ENCODE measurements around the gene RAPGEF5. TPM values are rescaled to one million over a fixed set of nuclear protein-coding genes. Genes with fewer than 3 reads are reported as not detected.

Gene RAPGEF5
- total and polyA plus RNA-seq, 2 donors (not counting 3 experiments of a cell fraction or from before 2014, with no cell fraction given): 10.0 to 43.2 TPM

DNA sequence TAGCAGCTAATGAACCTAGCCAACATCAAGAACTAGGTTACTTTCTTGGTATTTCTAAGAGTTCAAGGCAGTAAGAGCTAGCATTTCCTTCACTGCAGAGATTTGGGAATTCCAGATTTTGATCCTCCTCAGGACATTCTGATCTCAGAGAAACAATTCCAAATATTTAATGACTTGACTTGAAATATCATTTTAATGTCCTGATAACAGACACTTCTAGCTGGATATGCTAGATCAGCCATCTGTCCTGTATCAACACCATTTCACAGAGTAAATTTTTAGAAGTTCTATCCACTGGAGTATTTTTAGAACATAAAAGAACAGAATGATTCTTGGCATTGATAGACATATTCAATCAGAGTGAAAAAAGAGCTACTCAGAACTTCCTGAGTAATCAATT, 151.3 kb downstream of the RAPGEF5 start:
- DNase-seq (ENCODE audit: low read depth, low spot score) (no peak), FAIRE-seq (no peak)
- intact Hi-C loops (cut with micrococcal nuclease): no loop called here
- Histone ChIP-seq H3K36me3 (ENCODE audit: control insufficient read depth in 2 of 2, extremely low read depth in 1 of 2, insufficient read depth in 2 of 2, low read length in 2 of 2) (peaks cover 3 to 14% of the 10 kb centered on the region in 2 experiments), H3K4me2 (ENCODE audit: insufficient read depth, low read length) (no peak overlapping the region), H3K4me3 (replicated peaks in 1 of 3; ENCODE audit: insufficient read depth in 1 of 3, low read depth in 1 of 3, low read length in 3 of 3) (no peak overlapping the region), H3K27ac (ENCODE audit: insufficient read depth, low read depth, low read length) (no peak overlapping the region), H3K9me1 (replicated peaks; ENCODE audit: control insufficient read depth, extremely low read depth, insufficient read depth, low read length) (no peaks in the 10 kb centered on the region), H3K9ac (replicated peaks; ENCODE audit: extremely low read depth, insufficient read depth, low read length) (no peak overlapping the region), H3K9me3 (replicated peaks; ENCODE audit: control insufficient read depth, insufficient read depth, low read length) (no peaks in the 10 kb centered on the region), H3K4me1 (ENCODE audit: control insufficient read depth, extremely low read depth, insufficient read depth, low read length) (peaks cover 6% of the 10 kb centered on the region), H3K27me3 (ENCODE audit: control insufficient read depth in 2 of 2, insufficient read depth in 2 of 2, low read length in 2 of 2) (no peaks in the 10 kb centered on the region), H4K20me1 (replicated peaks; ENCODE audit: control insufficient read depth, extremely low read depth, insufficient read depth, low read length) (no peaks in the 10 kb centered on the region), H3K79me2 (ENCODE audit: control insufficient read depth, insufficient read depth, low read length) (peaks cover 6% of the 10 kb centered on the region), H2AFZ (ENCODE audit: low read depth, low read length) (no peak overlapping the region)
- dilution Hi-C loops (cut with MboI; ENCODE audit: extremely low pct_ligation_motif_present, low sequenced_read_pairs): no loop called here
- ChIA-PET CTCF (interaction anchor here (0.6 to 1.7 kb wide), 10 partner anchors 10 to 880 kb away, joined by 3 to 9 read pairs (median 4); no protein-coding TSS in a partner anchor), POLR2A (no interaction called here)
- TF ChIP-seq GATA2 (IDR thresholded peaks at IDR 0.05; ENCODE audit: insufficient read depth, insufficient read length, low read depth, low read length) (no peak), JUN (IDR thresholded peaks at IDR 0.05; ENCODE audit: borderline replicate concordance, insufficient read depth, insufficient read length, low read depth) (no peak), EZH2 (IDR thresholded peaks at IDR 0.05; ENCODE audit: borderline replicate concordance, low read depth, low read length, severe bottlenecking) (no peak), POLR2AphosphoS5 (IDR thresholded peaks at IDR 0.05; ENCODE audit: insufficient read depth, low read depth, low read length) (no peak)
- TF ChIP-seq, protein P1, sequence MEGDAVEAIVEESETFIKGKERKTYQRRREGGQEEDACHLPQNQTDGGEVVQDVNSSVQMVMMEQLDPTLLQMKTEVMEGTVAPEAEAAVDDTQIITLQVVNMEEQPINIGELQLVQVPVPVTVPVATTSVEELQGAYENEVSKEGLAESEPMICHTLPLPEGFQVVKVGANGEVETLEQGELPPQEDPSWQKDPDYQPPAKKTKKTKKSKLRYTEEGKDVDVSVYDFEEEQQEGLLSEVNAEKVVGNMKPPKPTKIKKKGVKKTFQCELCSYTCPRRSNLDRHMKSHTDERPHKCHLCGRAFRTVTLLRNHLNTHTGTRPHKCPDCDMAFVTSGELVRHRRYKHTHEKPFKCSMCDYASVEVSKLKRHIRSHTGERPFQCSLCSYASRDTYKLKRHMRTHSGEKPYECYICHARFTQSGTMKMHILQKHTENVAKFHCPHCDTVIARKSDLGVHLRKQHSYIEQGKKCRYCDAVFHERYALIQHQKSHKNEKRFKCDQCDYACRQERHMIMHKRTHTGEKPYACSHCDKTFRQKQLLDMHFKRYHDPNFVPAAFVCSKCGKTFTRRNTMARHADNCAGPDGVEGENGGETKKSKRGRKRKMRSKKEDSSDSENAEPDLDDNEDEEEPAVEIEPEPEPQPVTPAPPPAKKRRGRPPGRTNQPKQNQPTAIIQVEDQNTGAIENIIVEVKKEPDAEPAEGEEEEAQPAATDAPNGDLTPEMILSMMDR (IDR thresholded peaks at IDR 0.05; ENCODE audit: extremely low read depth in 1 of 2, insufficient read depth in 1 of 2, low read depth in 1 of 2, low read length in 2 of 2): no peak
- BruUV-seq (replicated peaks): no TSS peak

DNA sequence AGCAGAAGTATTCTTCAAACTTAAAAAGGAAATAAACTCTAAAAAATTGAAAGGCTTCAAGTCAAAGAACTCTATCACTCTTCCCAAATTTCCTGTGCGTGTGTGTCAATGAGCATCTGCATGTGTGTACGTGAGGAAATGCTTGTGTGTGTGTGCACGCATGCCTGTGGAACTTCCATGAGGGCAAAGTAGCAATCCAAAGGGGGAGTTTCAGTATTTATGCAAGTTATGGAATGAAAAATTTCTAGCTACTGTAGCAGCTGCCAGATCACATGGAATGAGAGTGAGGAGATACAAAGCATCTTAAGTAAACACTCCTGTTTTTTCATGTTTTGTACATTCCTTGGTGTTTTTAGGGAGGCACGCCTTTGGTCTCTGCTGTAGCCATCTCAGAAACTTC, 152.6 kb downstream of the RAPGEF5 start:
- BruUV-seq (replicated peaks): no TSS peak
- dilution Hi-C loops (cut with MboI; ENCODE audit: extremely low pct_ligation_motif_present, low sequenced_read_pairs): no loop called here
- intact Hi-C loops (cut with micrococcal nuclease): no loop called here
- ChIA-PET POLR2A (no interaction called here), CTCF (no interaction called here)
- Histone ChIP-seq H4K20me1 (replicated peaks; ENCODE audit: control insufficient read depth, extremely low read depth, insufficient read depth, low read length) (no peaks in the 10 kb centered on the region), H3K36me3 (ENCODE audit: control insufficient read depth in 2 of 2, extremely low read depth in 1 of 2, insufficient read depth in 2 of 2, low read length in 2 of 2) (peaks cover 3 to 14% of the 10 kb centered on the region in 2 experiments), H3K9me1 (replicated peaks; ENCODE audit: control insufficient read depth, extremely low read depth, insufficient read depth, low read length) (no peaks in the 10 kb centered on the region), H3K9me3 (replicated peaks; ENCODE audit: control insufficient read depth, insufficient read depth, low read length) (no peaks in the 10 kb centered on the region), H2AFZ (ENCODE audit: low read depth, low read length) (no peak overlapping the region), H3K27ac (ENCODE audit: insufficient read depth, low read depth, low read length) (no peak overlapping the region), H3K79me2 (ENCODE audit: control insufficient read depth, insufficient read depth, low read length) (peaks cover 4% of the 10 kb centered on the region), H3K27me3 (ENCODE audit: control insufficient read depth in 2 of 2, insufficient read depth in 2 of 2, low read length in 2 of 2) (no peaks in the 10 kb centered on the region), H3K4me2 (ENCODE audit: insufficient read depth, low read length) (no peak overlapping the region), H3K9ac (replicated peaks; ENCODE audit: extremely low read depth, insufficient read depth, low read length) (no peak overlapping the region), H3K4me3 (replicated peaks in 1 of 3; ENCODE audit: insufficient read depth in 1 of 3, low read depth in 1 of 3, low read length in 3 of 3) (no peak overlapping the region), H3K4me1 (ENCODE audit: control insufficient read depth, extremely low read depth, insufficient read depth, low read length) (peaks cover 6% of the 10 kb centered on the region)
- TF ChIP-seq, protein P1 (IDR thresholded peaks at IDR 0.05; ENCODE audit: extremely low read depth in 1 of 2, insufficient read depth in 1 of 2, low read depth in 1 of 2, low read length in 2 of 2): no peak
- TF ChIP-seq, protein P2, sequence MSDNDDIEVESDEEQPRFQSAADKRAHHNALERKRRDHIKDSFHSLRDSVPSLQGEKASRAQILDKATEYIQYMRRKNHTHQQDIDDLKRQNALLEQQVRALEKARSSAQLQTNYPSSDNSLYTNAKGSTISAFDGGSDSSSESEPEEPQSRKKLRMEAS (IDR thresholded peaks at IDR 0.05; ENCODE audit: insufficient read depth, insufficient read length): no peak
- no peak for TF ChIP-seq EZH2 (IDR thresholded peaks at IDR 0.05; ENCODE audit: borderline replicate concordance, low read depth, low read length, severe bottlenecking)
- no peak for TF ChIP-seq FOS (IDR thresholded peaks at IDR 0.05; ENCODE audit: borderline replicate concordance, insufficient read depth, low read length)
- no peak for TF ChIP-seq GATA2 (IDR thresholded peaks at IDR 0.05; ENCODE audit: insufficient read depth, insufficient read length, low read depth, low read length)
- FAIRE-seq (no peak), DNase-seq (ENCODE audit: low read depth, low spot score) (no peak)

All from endothelial cell of umbilical vein (primary cell).